AG04450 (cell line): Measurements from ENCODE around the gene C20orf173. TPM values are rescaled to one million over a fixed set of nuclear protein-coding genes. Genes with fewer than 3 reads are reported as not detected.

Source experiments
- CTCF ChIA-PET: fragments of 300-600, 350-600 bp; formaldehyde crosslinking; extraction: SDS; loops from one replicate; lab custom pipeline; 2022; ENCODE audit warnings: antibody characterized with exemption, inconsistent platforms; lab: Charles Lee
- POLR2A ChIA-PET: fragments of 350-600 bp; formaldehyde crosslinking; extraction: SDS; loops from one replicate; lab custom pipeline; 2021; ENCODE audit warnings: antibody characterized with exemption, inconsistent platforms; lab: Yijun Ruan, JAX
- DNase-seq: peaks from one replicate; pipeline ENCODE4 v3.0.0-alpha.2; 2011; ENCODE audit warnings: low read depth, low spot score
- H3K27ac ChIP-seq: one replicate; pipeline ENCODE4 v1.5.1; 2012; ENCODE audit warnings: low read depth, low read length, control low read depth
- H3K27me3 ChIP-seq: one replicate; pipeline ENCODE4 v1.6.0; 2012; ENCODE audit warnings: low read length; ENCODE audit not compliant: control insufficient read depth, insufficient read depth
- H3K4me3 ChIP-seq: 2 replicates; pipeline ENCODE4 v1.5.1; 2011; ENCODE audit warnings: mild to moderate bottlenecking, low read depth, low read length, control low read depth
- H3K9me3 ChIP-seq: 2 replicates; pipeline ENCODE4 v1.5.1; 2012; ENCODE audit warnings: low read length; ENCODE audit not compliant: control insufficient read depth, insufficient read depth
- polyA plus RNA-seq: library from polyadenylated mRNA; depleted of rRNA; stranded (reverse); fragments of >200 nt; gene quantifications from 2 replicates; pipeline ENCODE4 v1.2.3, GENCODE V29; 2011
- TF ChIP-seq, protein P1 (sequence below): IDR thresholded peaks from 2 replicates; pipeline ENCODE4 v1.5.1; 2011; ENCODE audit warnings: low read depth, low read length, control low read depth, inconsistent platforms

Gene C20orf173
- polyA plus RNA-seq, 1 experiment: not detected

DNA sequence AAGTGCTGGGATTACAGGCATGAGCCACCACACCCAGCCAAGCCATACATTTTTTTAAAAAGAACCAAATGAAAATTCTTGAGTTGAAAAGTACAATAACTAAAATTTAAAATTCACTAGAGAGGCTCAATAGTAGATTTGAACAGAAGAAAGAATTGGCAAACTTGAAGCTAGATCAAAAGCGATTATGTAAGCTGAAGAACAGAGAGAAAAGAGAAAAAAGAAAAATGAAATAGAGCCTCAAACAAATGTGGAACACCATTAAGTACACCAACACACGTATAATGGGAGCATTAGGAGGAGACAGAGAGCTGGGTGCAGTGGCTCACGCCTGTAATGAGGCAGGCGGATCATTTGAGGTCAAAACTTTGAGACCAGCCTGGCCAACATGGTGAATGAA, 43.4 kb upstream of the C20orf173 start:
- Histone ChIP-seq H3K27me3 (peaks cover 6% of the 10 kb centered on the region), H3K4me3 (no peak overlapping the region), H3K27ac (no peak overlapping the region), H3K9me3 (peaks cover 9% of the 10 kb centered on the region)
- ChIA-PET CTCF (no interaction called here), POLR2A (interaction anchor here (0.6 kb wide), 1 partner anchor 43 kb away, joined by 3 read pairs; no protein-coding TSS in a partner anchor)
- no peak for DNase-seq
- TF ChIP-seq, protein P1, sequence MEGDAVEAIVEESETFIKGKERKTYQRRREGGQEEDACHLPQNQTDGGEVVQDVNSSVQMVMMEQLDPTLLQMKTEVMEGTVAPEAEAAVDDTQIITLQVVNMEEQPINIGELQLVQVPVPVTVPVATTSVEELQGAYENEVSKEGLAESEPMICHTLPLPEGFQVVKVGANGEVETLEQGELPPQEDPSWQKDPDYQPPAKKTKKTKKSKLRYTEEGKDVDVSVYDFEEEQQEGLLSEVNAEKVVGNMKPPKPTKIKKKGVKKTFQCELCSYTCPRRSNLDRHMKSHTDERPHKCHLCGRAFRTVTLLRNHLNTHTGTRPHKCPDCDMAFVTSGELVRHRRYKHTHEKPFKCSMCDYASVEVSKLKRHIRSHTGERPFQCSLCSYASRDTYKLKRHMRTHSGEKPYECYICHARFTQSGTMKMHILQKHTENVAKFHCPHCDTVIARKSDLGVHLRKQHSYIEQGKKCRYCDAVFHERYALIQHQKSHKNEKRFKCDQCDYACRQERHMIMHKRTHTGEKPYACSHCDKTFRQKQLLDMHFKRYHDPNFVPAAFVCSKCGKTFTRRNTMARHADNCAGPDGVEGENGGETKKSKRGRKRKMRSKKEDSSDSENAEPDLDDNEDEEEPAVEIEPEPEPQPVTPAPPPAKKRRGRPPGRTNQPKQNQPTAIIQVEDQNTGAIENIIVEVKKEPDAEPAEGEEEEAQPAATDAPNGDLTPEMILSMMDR: no peak

DNA sequence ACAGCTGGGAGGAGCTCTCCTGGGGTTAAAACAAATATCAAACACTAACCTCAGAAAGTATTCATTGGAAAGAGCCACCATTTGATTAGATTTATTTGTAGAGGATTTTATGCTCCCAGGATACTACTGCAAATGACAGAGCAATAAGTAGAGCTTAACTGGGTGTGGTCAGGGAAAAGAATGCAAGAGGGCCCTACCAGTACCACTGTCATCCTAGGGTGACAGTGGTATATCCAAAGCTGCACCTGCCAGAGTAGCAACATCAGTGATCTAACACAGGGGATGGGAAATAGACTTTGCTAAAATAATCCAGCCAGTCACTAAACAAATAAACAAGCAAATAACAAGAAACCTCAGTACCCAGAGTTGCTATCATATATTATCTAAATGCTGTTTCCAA, 42.1 kb upstream of the C20orf173 start:
- DNase-seq: no peak
- TF ChIP-seq, protein P1: no peak
- H3K9me3 ChIP-seq: peaks cover 9% of the 10 kb centered on the region
- POLR2A ChIA-PET: no interaction called here
- CTCF ChIA-PET: no interaction called here
- no peak overlapping the region for H3K4me3 ChIP-seq
- peaks cover 3% of the 10 kb centered on the region for H3K27me3 ChIP-seq
- H3K27ac ChIP-seq: no peak overlapping the region

DNA sequence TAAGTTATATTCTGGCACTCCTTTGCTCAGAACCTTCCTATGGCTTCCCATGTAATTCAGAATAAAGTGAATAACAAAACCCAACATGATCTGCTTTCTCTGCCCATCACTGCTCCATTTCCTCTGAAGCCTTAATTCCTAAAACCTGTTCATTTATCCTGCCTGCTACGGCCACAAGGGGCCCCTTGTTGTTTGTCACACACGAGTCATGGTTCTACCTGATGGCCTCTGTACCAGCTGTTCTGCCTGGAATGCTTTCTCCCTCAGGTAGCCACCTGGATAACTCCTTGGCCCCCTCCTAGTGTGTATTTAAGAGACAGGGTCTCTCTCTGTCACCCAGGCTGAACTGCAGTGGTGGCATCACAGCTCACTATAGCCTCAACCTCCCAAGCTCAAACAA, 39.2 kb upstream of the C20orf173 start:
- Histone ChIP-seq H3K4me3 (no peak overlapping the region), H3K9me3 (peaks cover 9% of the 10 kb centered on the region), H3K27ac (no peak overlapping the region), H3K27me3 (peaks cover 4% of the 10 kb centered on the region)
- no peak for DNase-seq
- TF ChIP-seq, protein P1: peak; percentile 26; the same call in 1 of the 2 replicates
- CTCF ChIA-PET: interaction anchor here (0.6 kb wide), 1 partner anchor 10 kb away, joined by 3 read pairs; no protein-coding TSS in a partner anchor
- POLR2A ChIA-PET: no interaction called here

DNA sequence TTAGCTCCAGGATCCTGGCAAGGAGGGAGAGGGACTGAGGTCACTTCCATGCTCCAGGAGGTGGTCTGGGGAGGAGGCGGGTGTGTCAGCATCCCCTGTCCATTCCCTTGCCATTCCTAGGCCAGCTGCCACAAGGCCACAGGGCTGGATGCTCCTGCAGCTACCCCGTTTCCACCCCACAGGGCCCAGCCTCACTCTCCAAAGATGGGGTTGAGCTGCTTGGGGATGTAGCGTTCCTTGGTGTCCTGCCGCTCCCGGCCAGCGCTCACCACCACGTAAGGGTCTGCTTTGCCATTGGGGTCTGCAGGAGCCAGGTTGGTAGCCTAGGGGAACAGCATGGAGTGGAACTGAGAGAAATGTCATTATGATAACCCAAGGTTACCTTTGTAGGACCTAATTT, 35.5 kb upstream of the C20orf173 start:
- CTCF ChIA-PET: no interaction called here
- Histone ChIP-seq H3K4me3 (no peak overlapping the region), H3K9me3 (no peaks in the 10 kb centered on the region; the same call in 1 of the 2 replicates), H3K27me3 (peaks cover 4% of the 10 kb centered on the region), H3K27ac (no peak overlapping the region)
- POLR2A ChIA-PET: no interaction called here
- TF ChIP-seq, protein P1: no peak
- no peak for DNase-seq

GRCh38 chr20:35563834-35564233, 34.4 kb upstream of the C20orf173 start:
- H3K27ac ChIP-seq: no peak overlapping the region
- peaks cover 4% of the 10 kb centered on the region for H3K27me3 ChIP-seq
- TF ChIP-seq, protein P1: no peak
- ChIA-PET CTCF (no interaction called here), POLR2A (interaction anchor here (0.6 kb wide), 1 partner anchor 29 kb away, joined by 8 read pairs; no protein-coding TSS in a partner anchor)
- DNase-seq: no peak
- H3K4me3 ChIP-seq: no peak overlapping the region
- no peaks in the 10 kb centered on the region; the same call in 1 of the 2 replicates for H3K9me3 ChIP-seq
